T-helper 9 cell (primary cell): ENCODE data around the gene CLEC2A.
"Not testable (repeated sequence)": the region's sequence is repeated elsewhere in the genome, so short reads cannot be mapped to it uniquely, and the experiment has no call there.

Experiments used
- DNase-seq: peaks from one replicate; pipeline ENCODE4 v3.0.0-alpha.2; 2020

Gene CLEC2A

DNA sequence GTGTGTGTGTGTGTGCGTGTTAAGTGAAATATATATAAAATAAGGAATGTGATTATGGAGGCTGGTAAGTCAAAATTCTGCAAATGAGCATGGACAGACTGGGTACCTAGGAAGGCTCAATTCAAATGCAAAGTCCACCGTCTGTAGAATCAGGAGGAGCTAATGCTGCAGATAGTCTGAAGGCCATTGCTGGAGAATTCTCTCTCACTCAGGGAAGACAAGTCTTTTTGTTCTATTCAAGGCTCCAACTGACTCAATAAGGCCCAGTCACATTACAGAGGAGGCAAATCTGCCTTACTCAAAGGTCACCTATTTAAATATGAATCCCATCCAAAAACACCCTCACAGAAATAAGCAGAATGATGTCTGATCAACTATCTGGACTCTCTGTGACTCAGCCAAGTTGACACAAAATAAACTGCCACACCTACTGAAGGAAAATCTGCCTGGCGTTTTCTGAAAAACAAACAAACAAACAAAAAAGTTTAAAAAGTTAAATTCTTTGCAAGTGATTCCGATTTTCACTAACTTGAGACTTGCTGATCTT lies 51.6 kb downstream of the CLEC2A start:
- no peak for DNase-seq

DNA sequence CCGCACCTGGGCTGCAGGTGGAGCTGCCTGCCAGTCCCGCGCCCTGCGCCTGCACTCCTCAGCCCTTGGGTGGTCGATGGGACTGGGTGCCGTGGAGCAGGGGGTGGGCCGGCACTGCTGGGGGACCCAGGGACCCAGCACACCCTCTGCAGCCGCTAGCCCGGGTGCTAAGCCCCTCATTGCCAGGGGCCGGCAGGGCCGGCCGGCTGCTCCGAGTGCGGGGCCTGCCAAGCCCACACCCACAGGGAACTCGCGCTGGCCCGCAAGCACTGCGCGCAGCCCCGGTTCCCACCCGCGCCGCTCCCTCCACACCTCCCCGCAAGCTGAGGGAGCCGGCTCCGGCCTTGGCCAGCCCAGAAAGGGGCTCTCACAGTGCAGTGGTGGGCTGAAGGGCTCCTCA lies 56.0 kb downstream of the CLEC2A start:
- DNase-seq = not testable (repeated sequence)

DNA sequence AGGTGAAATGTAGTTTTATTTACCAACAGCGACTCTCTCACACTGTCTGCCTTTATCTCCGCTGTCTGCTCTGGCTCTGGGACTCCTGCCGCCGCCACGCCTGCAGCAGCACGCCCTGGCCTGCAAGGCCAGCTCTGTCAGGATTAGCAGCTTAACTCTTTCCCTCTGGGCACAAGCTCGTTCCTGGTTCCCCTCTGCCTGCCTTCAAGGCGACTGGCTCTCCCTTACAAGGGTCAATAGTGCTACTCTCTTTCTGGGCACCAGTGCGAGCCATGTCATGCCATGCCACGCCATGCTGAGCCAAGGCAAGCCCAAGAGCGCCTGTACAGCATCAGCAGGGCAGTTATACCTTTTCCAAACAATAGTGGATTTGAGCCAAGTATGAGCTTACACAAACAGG lies 59.4 kb downstream of the CLEC2A start:
- no peak for DNase-seq

DNA sequence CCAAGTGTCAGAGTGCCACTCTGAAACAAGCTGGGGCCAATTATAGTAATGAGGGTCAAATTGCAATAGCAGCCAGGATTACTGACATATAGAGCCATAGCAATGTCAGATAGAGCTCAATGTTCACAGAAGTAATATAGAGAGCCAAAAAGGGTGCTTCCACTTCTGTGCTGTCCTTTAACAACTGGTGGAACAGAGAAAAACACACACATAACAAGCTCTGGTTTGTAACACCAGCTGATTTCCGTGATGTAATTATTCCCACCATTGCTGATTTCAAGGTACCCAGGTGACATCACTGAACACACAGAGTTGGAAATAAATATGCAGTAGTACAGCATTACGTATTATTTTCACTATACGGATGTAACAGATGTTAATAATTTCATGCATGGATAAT lies 60.0 kb downstream of the CLEC2A start:
- no peak for DNase-seq

DNA sequence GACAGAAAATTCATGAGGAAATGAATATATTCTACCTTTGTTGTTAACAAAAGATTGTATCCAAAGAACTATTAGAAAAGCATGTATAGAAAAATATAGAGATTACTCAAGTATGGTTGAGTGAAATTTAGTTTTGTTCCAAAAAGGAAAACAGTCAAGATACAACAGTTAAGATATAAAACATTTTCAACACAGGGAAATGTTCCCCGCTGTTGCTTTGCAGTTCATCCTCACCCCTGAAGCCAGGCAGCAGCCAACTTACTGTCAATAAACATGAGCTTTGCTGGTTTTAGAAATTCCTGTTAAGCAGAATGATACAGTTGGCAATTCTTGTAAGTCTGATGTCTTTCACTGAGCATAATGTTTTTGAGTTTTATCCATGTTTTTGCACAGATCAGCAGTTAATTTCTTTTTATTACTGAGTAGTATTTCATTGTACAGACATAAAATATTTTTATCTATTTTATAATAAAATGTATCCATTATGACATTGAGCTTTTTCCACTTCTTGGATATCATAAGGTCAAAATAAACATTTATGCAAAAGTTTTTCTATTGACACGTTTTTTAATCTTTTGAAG lies 61.8 kb downstream of the CLEC2A start:
- no peak for DNase-seq

DNA sequence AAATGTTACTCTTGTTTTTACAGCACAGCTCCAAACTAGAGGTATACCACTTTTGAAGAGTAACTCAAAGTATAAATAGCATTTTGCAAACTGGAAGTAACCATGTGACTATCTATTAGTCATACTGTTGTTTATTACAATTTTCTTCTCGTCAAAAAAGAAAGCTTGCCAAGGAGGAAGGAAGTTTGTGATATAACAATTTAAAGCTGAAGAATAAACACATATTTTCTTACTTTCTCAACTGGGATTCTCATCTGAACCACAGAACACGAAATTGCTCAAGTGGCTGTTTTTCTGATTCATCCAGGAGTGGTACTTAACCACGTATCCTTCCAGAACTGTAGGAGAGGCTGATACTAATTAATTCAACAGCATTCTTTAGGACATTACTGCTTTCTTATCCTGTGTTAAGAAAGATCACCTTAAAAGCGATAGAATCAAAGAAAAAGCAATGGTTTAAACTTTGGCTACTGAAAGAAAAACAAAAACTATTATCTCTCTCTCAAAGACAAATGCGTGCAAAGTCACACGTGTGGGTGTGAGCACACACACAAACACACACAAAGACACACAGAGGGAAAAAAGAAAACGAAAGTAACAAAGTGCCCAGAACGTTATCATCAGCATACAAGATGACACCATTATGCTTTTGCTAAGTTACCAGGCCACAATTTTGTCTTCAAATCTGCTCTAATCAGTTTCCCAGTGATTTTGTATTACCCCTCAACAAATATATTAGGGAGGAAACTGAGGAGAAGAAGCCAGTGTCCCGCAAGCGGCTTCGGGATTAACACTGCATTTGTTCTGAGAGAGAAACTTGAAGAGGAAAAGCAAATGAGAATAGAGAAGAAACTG lies 62.6 kb downstream of the CLEC2A start, which contains the start of gene CLEC2B:
Gene CLEC2B (minus strand): TSS at position 48 of the 855 bp plus-strand sequence.
- DNase-seq = no peak

DNA sequence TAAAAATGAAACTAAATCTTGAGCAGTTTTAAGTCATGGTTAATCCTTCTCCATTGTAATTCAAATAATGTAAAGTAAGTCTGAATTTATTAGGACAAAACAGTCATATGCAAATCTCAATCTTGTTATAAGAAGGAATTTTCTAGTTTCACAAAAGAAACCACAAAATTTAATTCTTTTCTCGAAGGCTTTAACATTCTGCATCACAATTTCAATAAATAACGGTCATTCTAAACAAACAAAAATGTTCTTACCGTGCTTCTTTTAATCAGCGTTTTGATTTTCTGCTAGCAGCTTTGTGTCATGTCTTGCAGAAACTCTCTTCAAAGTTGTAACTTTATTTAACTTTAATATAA lies 63.2 kb downstream of the CLEC2A start:
- no peak for DNase-seq

DNA sequence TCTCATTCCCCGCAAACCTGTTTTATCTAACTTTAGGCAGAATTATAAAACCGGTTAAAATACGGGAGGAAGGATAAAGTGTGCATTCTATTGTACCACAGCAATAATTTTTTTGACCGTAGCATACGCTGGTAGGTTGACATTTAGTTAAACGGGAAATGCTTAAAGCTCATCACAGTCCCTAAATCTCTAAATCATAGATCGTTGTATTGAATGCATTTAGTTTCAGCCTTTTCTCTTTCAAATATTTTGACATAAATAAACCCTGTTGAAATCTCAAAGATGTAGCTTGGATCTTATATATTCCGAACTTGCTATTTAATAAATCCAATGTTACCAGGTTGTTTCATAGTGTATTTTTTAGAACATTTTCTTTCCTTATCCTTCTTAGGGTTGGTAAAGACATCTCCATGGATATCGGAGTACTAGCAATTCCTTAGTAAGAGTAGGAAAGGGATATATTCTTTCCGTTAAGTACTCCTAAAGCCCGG lies 63.8 kb downstream of the CLEC2A start:
- no peak for DNase-seq

DNA sequence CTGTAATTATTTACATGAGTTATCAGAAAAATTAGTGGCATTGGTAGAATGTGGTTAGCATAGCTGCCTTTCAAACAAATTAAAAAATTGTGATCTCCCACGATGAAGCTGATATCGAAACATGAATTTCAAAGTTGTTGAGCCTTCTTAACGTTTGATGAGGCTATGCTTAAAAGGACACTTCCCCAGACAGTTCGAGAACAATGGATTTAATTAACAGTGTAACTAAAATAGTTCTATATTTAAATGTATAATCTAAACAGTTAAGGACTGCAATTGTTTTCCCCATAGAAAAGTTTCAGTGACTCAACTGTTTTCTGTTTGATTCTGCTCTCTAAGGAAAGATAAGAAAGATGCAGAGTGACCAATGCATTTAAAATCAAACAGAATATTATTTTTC lies 64.6 kb downstream of the CLEC2A start:
- DNase-seq = no peak

DNA sequence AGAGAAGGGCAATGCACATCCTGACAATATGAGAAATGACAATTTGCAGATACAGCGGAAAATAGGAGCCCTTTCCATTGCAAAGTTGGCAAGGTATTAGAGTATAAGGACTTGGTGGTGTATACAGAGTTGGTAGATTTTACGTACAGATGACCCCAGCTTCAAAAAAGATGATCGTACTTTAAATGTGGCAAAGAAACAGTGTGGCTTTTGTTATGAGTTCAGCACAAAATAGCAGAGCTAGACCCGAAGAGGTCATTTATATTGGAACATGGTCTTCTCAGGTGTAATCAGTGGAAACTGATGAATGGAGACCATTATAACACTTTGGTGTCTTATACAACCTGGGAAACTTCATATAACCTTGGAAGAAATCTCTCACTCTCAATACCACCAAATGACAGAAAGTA lies 65.3 kb downstream of the CLEC2A start:
- DNase-seq = no peak

DNA sequence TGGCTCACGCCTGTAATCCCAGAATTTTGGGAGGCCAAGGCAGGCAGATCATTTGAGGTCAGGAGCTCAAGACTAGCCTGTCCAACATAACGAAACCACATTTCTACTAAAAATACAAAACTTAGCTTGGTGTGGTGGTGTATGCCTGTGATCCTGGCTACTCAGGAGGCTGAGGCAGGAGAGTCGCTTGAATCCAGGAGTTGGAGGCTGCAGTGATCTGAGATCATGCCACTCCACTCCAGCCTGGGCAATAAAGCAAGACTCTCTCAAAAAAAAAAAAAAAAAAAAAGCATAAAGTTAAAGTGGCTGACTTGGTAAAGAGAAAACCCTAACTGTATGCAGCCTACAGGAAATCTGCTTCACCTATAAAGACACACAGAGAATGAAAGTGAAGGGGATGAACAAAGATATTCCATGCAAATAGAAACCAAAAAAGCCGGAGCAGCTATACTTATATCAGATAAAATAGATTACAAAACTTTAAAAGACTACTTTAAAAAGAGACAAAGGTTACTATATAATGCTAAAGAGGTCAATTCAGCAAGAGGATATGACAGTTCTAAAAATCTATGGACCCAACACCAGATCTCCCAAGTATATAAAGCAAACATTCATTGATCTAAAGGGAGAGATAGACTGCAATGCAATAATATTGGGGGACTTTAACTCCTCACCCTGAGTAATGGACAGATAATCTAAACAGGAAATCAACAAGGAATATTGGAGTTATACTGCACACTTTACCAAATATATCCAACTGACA lies 67.1 kb downstream of the CLEC2A start:
- DNase-seq = no peak
